Esophagus squamous epithelium (tissue), 5 donors: ENCODE measurements around the gene NPR1. TPM values are rescaled to one million over a fixed set of nuclear protein-coding genes. Genes with fewer than 3 reads are reported as not detected.

ENCODE experiments used
- DNase-seq: peaks from one replicate; lab custom pipeline; 2025; lab: John Stamatoyannopoulos, UW
- H3K27ac ChIP-seq, 4 donors: fragments of 200-600 bp; sonication (generic); one replicate each; pipeline ENCODE4 v1.5.1; 2016 to 2019; ENCODE audit warnings: mild to moderate bottlenecking in 1 of 4
- H3K27me3 ChIP-seq, 4 donors: fragments of 200-600 bp; sonication (generic); 1 replicate in 3 of 4; 2 replicates in 1 of 4; pipeline versions ENCODE4 v1.5.1 to v1.6.0; 2017 to 2021; ENCODE audit warnings: antibody characterized with exemption in 1 of 4
- H3K36me3 ChIP-seq, 3 donors: fragments of 200-600 bp; sonication (generic); one replicate each; pipeline ENCODE4 v1.5.1; 2016 to 2019
- H3K4me1 ChIP-seq, 3 donors: fragments of 200-600 bp; sonication (generic); one replicate each; pipeline ENCODE4 v1.5.1; 2017 to 2019
- H3K4me3 ChIP-seq, 4 donors: fragments of 200-600 bp; sonication (generic); 1 replicate in 3 of 4; 2 replicates in 1 of 4; pipeline ENCODE4 v1.5.1; 2016 to 2019; ENCODE audit warnings: mild to moderate bottlenecking in 2 of 4, moderate library complexity in 1 of 4
- H3K9me3 ChIP-seq, 3 donors: fragments of 200-600 bp; sonication (generic); one replicate each; pipeline ENCODE4 v1.5.1; 2016 to 2019
- POLR2A ChIP-seq, 4 donors: fragments of 450-650 bp; IDR thresholded peaks; one replicate each; pipeline ENCODE4 v1.6.1; 2017; ENCODE audit warnings: antibody characterized with exemption in 4 of 4, mild to moderate bottlenecking in 4 of 4, moderate library complexity in 3 of 4
- WGBS, 2 donors: methylation state at CpG; one replicate each; pipeline ENCODE4 v1.1.5; 2018; 5-methylcytosine and 5-hydroxymethylcytosine counted together
- intact Hi-C: fragments of 100-400 bp; cut with DNase I; formaldehyde crosslinking; loops from one replicate; pipeline ENCODE4 v1.15.0; 2022
- total RNA-seq, 4 donors: library from RNA; depleted of rRNA; stranded (reverse); fragments of >200 nt; gene quantifications; one replicate each; pipeline ENCODE4 v1.1.0, GENCODE V29; 2016
- TF ChIP-seq, protein P1 (sequence below), 6 experiments: fragments of 450-650 bp in 4 of 6; fragments of 200-600 bp in 2 of 6; sonication (generic) in 2 of 6; IDR thresholded peaks; one replicate each; pipeline ENCODE4 v1.5.1; 2016 to 2019; ENCODE audit warnings: antibody characterized with exemption in 6 of 6, mild to moderate bottlenecking in 4 of 6, moderate library complexity in 4 of 6
- donor health status: DM: yes; HTN: yes; CAD: no.

Gene NPR1
- total RNA-seq, 4 donors from 2014 or later = 1.8 to 15.6 (median 6.4) TPM

DNA sequence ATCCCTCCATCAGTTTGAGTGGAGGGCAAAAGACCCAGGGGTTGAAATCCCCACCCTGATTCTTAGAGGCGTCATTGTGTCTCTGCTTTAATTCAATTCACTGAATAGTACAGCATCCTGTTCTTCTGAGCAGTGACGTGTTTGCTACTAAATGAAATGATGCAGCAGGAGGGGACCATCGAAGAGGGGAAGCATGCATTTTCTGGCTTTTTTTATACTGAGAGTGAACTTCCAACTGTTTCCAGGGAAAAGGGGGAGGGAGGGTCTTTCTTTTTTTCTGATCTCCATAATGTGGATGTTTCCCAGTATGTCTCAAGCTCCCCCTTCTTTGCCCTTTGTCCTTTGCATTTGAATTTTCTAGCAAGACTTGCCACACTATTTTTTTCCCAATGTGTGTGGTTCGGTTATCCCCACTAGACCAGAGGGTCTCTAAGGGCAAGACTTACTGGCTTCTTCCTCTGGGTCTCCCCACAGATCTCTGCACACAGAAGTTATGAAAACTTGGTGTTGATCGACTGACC lies 52.0 kb downstream of the NPR1 start:
- WGBS, 2 donors = 55 to 63% methylated on average over 5 of the region's 5 CpGs
- Histone ChIP-seq H3K36me3 (peaks cover 0 to 9% (median 0%) of the 10 kb centered on the region in 3 donors), H3K9me3 (no peaks in the 10 kb centered on the region), H3K4me1 (peaks cover 16 to 43% (median 18%) of the 10 kb centered on the region in 3 donors), H3K27me3 (no peaks in the 10 kb centered on the region), H3K4me3 (no peak overlapping the region), H3K27ac (peak overlapping the region in 2 of 4 donors; percentile 98 to 99)
- TF ChIP-seq, protein P1, sequence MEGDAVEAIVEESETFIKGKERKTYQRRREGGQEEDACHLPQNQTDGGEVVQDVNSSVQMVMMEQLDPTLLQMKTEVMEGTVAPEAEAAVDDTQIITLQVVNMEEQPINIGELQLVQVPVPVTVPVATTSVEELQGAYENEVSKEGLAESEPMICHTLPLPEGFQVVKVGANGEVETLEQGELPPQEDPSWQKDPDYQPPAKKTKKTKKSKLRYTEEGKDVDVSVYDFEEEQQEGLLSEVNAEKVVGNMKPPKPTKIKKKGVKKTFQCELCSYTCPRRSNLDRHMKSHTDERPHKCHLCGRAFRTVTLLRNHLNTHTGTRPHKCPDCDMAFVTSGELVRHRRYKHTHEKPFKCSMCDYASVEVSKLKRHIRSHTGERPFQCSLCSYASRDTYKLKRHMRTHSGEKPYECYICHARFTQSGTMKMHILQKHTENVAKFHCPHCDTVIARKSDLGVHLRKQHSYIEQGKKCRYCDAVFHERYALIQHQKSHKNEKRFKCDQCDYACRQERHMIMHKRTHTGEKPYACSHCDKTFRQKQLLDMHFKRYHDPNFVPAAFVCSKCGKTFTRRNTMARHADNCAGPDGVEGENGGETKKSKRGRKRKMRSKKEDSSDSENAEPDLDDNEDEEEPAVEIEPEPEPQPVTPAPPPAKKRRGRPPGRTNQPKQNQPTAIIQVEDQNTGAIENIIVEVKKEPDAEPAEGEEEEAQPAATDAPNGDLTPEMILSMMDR (IDR thresholded peaks at IDR 0.05) = no peak
- TF ChIP-seq POLR2A (IDR thresholded peaks at IDR 0.05) = no peak
- intact Hi-C loops = no loop called here
- no peak for DNase-seq

DNA sequence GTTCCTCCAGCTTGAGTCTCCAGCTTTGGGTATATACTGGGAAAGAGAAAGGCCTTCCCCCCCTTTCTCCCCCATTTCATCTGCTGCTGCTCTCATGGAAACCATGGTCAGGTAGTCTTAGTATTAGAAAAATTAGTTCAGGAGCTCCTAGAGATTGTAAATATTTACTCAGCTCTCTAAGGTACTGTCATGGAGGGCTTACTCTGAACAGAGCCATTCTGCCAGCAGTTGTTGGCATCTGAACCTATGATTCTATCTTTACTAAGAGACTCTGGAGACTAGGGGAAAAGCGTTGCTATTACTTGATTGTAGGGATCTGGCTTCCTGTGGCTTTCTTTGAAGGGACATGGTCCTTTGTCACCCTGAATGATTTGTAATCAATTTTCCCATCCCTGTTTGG lies 55.5 kb downstream of the NPR1 start:
- no peak for DNase-seq
- intact Hi-C loops = no loop called here
- no peaks in the 10 kb centered on the region for H3K27me3 ChIP-seq
- WGBS, 2 donors = 69 to 82% methylated on average over 1 of the region's 1 CpG
- no peak overlapping the region for H3K4me3 ChIP-seq
- H3K27ac ChIP-seq = no peak overlapping the region
- no peaks in the 10 kb centered on the region for H3K9me3 ChIP-seq
- peaks cover 8 to 32% (median 14%) of the 10 kb centered on the region in 3 donors for H3K4me1 ChIP-seq
- TF ChIP-seq POLR2A (IDR thresholded peaks at IDR 0.05) = no peak
- TF ChIP-seq, protein P1 (IDR thresholded peaks at IDR 0.05) = no peak
- H3K36me3 ChIP-seq = peaks cover 0 to 22% (median 0%) of the 10 kb centered on the region in 3 donors

DNA sequence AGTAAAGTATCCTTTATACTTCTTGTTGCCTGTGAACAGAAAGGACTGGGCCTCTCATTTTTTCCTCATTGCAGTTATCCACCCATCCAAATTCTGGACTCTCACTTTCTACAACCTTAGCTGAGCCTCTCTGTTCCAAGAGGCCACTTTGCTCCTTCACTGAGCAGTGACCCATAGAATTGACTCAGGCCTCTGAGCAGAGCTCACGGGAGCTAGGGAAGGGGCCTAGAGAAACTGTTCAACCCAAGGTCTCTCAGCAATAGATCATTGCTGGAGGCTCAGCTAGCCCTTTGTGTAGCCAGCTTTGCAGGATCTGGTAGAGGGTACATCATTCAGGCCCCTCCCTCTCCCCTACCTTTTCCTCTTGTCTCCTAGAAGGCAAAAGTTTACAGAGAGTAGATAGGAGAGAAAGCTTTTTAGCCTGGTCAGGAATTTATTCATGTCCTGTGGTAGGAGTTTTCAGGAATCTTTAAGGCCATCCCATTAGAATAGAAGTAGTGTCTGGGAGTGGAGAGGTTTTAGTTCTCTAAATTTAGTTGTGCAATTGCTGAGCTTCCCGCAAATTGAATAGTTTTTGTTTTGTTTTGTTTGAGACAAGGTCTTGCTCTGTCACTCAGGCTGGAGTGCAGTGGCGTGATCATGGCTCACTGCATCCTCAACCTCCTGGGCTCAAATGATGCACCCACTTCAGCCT lies 56.1 kb downstream of the NPR1 start:
- H3K27ac ChIP-seq = no peak overlapping the region
- peaks cover 0 to 28% (median 0%) of the 10 kb centered on the region in 3 donors for H3K36me3 ChIP-seq
- TF ChIP-seq POLR2A (IDR thresholded peaks at IDR 0.05) = no peak
- TF ChIP-seq, protein P1 (IDR thresholded peaks at IDR 0.05) = no peak
- 77 to 92% methylated on average over 2 to 3 of the region's 3 CpGs for WGBS, 2 donors
- H3K4me3 ChIP-seq = no peak overlapping the region
- intact Hi-C loops = no loop called here
- no peaks in the 10 kb centered on the region for H3K27me3 ChIP-seq
- no peak for DNase-seq
- H3K4me1 ChIP-seq = peaks cover 4 to 26% (median 9%) of the 10 kb centered on the region in 3 donors
- H3K9me3 ChIP-seq = no peaks in the 10 kb centered on the region

DNA sequence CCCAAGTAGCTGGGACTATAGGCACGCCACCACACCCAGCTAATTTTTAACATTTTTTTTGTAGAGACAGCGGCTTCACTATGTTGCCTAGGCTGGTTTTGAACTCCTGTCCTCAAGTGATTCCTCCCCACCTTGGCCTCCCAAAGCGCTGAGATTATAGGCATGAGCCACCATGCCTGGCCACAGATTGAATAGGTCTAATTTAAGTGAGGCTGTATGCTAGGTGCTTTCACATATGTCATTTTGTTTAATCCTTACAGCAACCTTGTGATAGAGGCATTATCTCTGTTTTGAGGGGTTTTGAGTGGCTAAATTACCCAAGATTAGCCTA lies 56.6 kb downstream of the NPR1 start:
- Histone ChIP-seq H3K4me3 (no peak overlapping the region), H3K4me1 (peaks cover 4 to 21% (median 5%) of the 10 kb centered on the region in 3 donors), H3K9me3 (no peaks in the 10 kb centered on the region), H3K27me3 (no peaks in the 10 kb centered on the region), H3K27ac (no peak overlapping the region), H3K36me3 (peaks cover 0 to 33% (median 0%) of the 10 kb centered on the region in 3 donors)
- 94 to 100% methylated on average over 3 of the region's 3 CpGs for WGBS, 2 donors
- intact Hi-C loops = no loop called here
- TF ChIP-seq, protein P1 (IDR thresholded peaks at IDR 0.05) = no peak
- TF ChIP-seq POLR2A (IDR thresholded peaks at IDR 0.05) = no peak
- DNase-seq = no peak

DNA sequence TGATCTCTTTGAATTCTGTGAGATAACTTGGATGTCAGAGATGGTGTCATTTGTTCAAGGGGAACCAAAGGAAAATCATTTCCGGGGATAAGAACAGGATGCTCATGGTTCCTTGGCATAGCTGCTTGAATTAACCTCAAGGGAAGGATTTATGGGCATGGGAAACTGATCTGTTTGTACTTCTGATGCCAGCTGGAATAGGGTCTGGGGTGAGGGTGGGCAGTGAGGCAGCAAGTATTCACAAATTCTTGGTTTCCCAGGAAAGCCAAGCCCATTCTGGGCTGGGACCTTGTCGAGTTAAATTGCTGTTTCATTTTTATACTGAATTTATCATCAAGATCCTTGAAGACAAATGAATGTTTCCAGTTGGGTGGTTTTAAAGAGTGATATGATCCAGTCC lies 63.5 kb downstream of the NPR1 start:
- Histone ChIP-seq H3K36me3 (peaks cover 0 to 80% (median 7%) of the 10 kb centered on the region in 3 donors), H3K4me3 (no peak overlapping the region), H3K4me1 (peaks cover 0 to 36% (median 0%) of the 10 kb centered on the region in 3 donors), H3K9me3 (no peaks in the 10 kb centered on the region), H3K27me3 (no peaks in the 10 kb centered on the region), H3K27ac (no peak overlapping the region)
- no peak for DNase-seq
- TF ChIP-seq POLR2A (IDR thresholded peaks at IDR 0.05) = no peak
- TF ChIP-seq, protein P1 (IDR thresholded peaks at IDR 0.05) = no peak
- 23 to 28% methylated on average over 2 of the region's 2 CpGs for WGBS, 2 donors
- intact Hi-C loops = no loop called here
